Esophagus squamous epithelium (tissue), 4 donors: ENCODE data around the gene ZNF784.

Source experiments
- CTCF ChIP-seq, 6 experiments: fragments of 450-650 bp in 4 of 6; fragments of 200-600 bp in 2 of 6; sonication (generic) in 2 of 6; IDR thresholded peaks; one replicate each; pipeline ENCODE4 v1.5.1; 2016 to 2019; ENCODE audit warnings: antibody characterized with exemption in 6 of 6, mild to moderate bottlenecking in 4 of 6, moderate library complexity in 4 of 6
- POLR2A ChIP-seq, 4 donors: fragments of 450-650 bp; IDR thresholded peaks; one replicate each; pipeline ENCODE4 v1.6.1; 2017; ENCODE audit warnings: antibody characterized with exemption in 4 of 4, mild to moderate bottlenecking in 4 of 4, moderate library complexity in 3 of 4

- TF ChIP-seq POLR2A (IDR thresholded peaks at IDR 0.05) (no peak), CTCF (IDR thresholded peaks at IDR 0.05) (no peak)
These were observed 49.1 kb upstream of the ZNF784 start for GRCh38 chr19:55673465-55673864.
